ENCODE results near the gene BRD3OS. TPM values are rescaled to one million over a fixed set of nuclear protein-coding genes. Genes with fewer than 3 reads are reported as not detected.

BRD3OS gene
- 5.5 and 6.6 TPM in 2 replicates for total RNA-seq

GRCh38 chr9:134024828-134025605, at the start of gene BRD3OS:
Gene BRD3OS, plus strand, starts transcription at chr9:134025481. Its CDS starts 1,267 bp downstream, at chr9:134026748.

GRCh38 chr9:133991964-133992779, 33.1 kb upstream of the BRD3OS start, which contains the start of gene VAV2:
Gene VAV2, minus strand, starts transcription at chr9:133992324. Its CDS starts 46 bp downstream, at chr9:133992278.

GRCh38 chr9:134067904-134068743, 42.8 kb downstream of the BRD3OS start, which contains the start of gene BRD3:
Gene BRD3, minus strand, starts transcription at chr9:134068026. Its CDS starts 14,549 bp downstream, at chr9:134053477.

Other genes with a start within 250 kb of the BRD3OS start
- 21.0 and 21.7 TPM in 2 replicates for gene VAV2, start 33.2 kb upstream of the BRD3OS start, total RNA-seq
- 6.1 and 9.2 TPM in 2 replicates for gene BRD3, start 42.5 kb downstream of the BRD3OS start, total RNA-seq
- gene WDR5, start 110.6 kb downstream of the BRD3OS start, total RNA-seq: 14.1 and 17.8 TPM in 2 replicates
- not detected in 2 replicates for gene RNU6ATAC, start 139.1 kb downstream of the BRD3OS start, total RNA-seq

Measured in dermis lymphatic vessel endothelial cell (primary cell).